H9 (cell line): ENCODE measurements around the gene POP4. TPM values are rescaled to one million over a fixed set of nuclear protein-coding genes. Genes with fewer than 3 reads are reported as not detected.

Experiments used
- DNase-seq: peaks from one replicate; pipeline ENCODE4 v3.0.0-alpha.2; 2017
- H2AFZ ChIP-seq: one replicate; pipeline ENCODE4 v1.6.1; 2013; ENCODE audit warnings: mild to moderate bottlenecking, low read length, control low read depth, moderate library complexity
- H2AK5ac ChIP-seq: 2 replicates; pipeline ENCODE4 v1.6.1; 2013; ENCODE audit warnings: low read length, control low read depth, mixed read lengths; ENCODE audit not compliant: insufficient read length
- H2BK120ac ChIP-seq: one replicate; pipeline ENCODE4 v1.6.1; 2013; ENCODE audit warnings: low read depth, mild to moderate bottlenecking, low read length, control low read depth, inconsistent platforms; ENCODE audit not compliant: poor library complexity, severe bottlenecking
- H2BK12ac ChIP-seq: 2 replicates; pipeline ENCODE4 v1.6.1; 2013; ENCODE audit warnings: low read length, control low read depth, mixed read lengths, low read depth; ENCODE audit not compliant: insufficient read length
- H2BK15ac ChIP-seq: 2 replicates; pipeline ENCODE4 v1.6.1; 2013; ENCODE audit warnings: low read depth, low read length, control low read depth
- H2BK20ac ChIP-seq: one replicate; pipeline ENCODE4 v1.6.1; 2013; ENCODE audit warnings: low read depth, mild to moderate bottlenecking, low read length, control low read depth, inconsistent platforms; ENCODE audit not compliant: poor library complexity, severe bottlenecking
- H2BK5ac ChIP-seq: 2 replicates; pipeline ENCODE4 v1.6.1; 2013; ENCODE audit warnings: low read length, control low read depth, mixed read lengths; ENCODE audit not compliant: insufficient read length
- H3K14ac ChIP-seq: 2 replicates; pipeline ENCODE4 v1.6.1; 2013; ENCODE audit warnings: low read length, control low read depth; ENCODE audit not compliant: insufficient read depth
- H3K18ac ChIP-seq: 2 replicates; pipeline ENCODE4 v1.6.1; 2013; ENCODE audit warnings: low read depth, mild to moderate bottlenecking, mixed read lengths, low read length, control low read depth; ENCODE audit not compliant: insufficient read length
- H3K23ac ChIP-seq: 2 replicates; pipeline ENCODE4 v1.6.1; 2013; ENCODE audit warnings: low read length, control low read depth, mixed read lengths, low read depth; ENCODE audit not compliant: insufficient read length
- H3K23me2 ChIP-seq: 2 replicates; pipeline ENCODE4 v1.6.1; 2013; ENCODE audit warnings: low read depth, mild to moderate bottlenecking, mixed read lengths, low read length, control low read depth; ENCODE audit not compliant: insufficient read length, poor library complexity, severe bottlenecking
- H3K27ac ChIP-seq: 2 replicates; pipeline ENCODE4 v1.5.1; 2013; ENCODE audit warnings: low read length, control low read depth, mixed read lengths, low read depth; ENCODE audit not compliant: insufficient read length
- H3K27me3 ChIP-seq: 2 replicates; pipeline ENCODE4 v1.6.1; 2013; ENCODE audit warnings: low read length, control low read depth, inconsistent platforms; ENCODE audit not compliant: insufficient read depth
- H3K4ac ChIP-seq: 2 replicates; pipeline ENCODE4 v1.6.1; 2013; ENCODE audit warnings: low read depth, mild to moderate bottlenecking, control low read depth, inconsistent platforms, low read length, moderate library complexity
- H3K4me1 ChIP-seq: 2 replicates; pipeline ENCODE4 v1.6.1; 2013; ENCODE audit warnings: low read length, control low read depth, inconsistent platforms; ENCODE audit not compliant: insufficient read depth
- H3K4me2 ChIP-seq: 2 replicates; pipeline ENCODE4 v1.6.1; 2013; ENCODE audit warnings: low read length, control low read depth, mixed read lengths; ENCODE audit not compliant: insufficient read length, insufficient read depth
- H3K56ac ChIP-seq: 2 replicates; pipeline ENCODE4 v1.6.1; 2013; ENCODE audit warnings: low read depth, mild to moderate bottlenecking, mixed read lengths, low read length, control low read depth; ENCODE audit not compliant: insufficient read length
- H3K79me1 ChIP-seq: 2 replicates; pipeline ENCODE4 v1.6.1; 2013; ENCODE audit warnings: low read depth, mild to moderate bottlenecking, moderate library complexity, low read length, control low read depth, inconsistent platforms; ENCODE audit not compliant: insufficient read depth, poor library complexity, severe bottlenecking
- H3K79me2 ChIP-seq: 2 replicates; pipeline ENCODE4 v1.6.1; 2013; ENCODE audit warnings: low read length, control low read depth, inconsistent platforms; ENCODE audit not compliant: insufficient read depth
- H3K9ac ChIP-seq: 2 replicates; pipeline ENCODE4 v1.6.1; 2013; ENCODE audit warnings: low read length, control low read depth, mixed read lengths; ENCODE audit not compliant: insufficient read length; ENCODE audit errors: extremely low read depth
- H3K9me3 ChIP-seq: one replicate; pipeline ENCODE4 v1.6.1; 2013; ENCODE audit warnings: low read depth, low read length, inconsistent platforms; ENCODE audit not compliant: control insufficient read depth
- H3T11ph ChIP-seq: one replicate; pipeline ENCODE4 v1.6.1; 2013; ENCODE audit warnings: mild to moderate bottlenecking, low read length, control low read depth, inconsistent platforms
- H4K20me1 ChIP-seq: one replicate; pipeline ENCODE4 v1.6.1; 2013; ENCODE audit not compliant: control insufficient read depth, insufficient read length, insufficient read depth
- H4K5ac ChIP-seq: 2 replicates; pipeline ENCODE4 v1.6.1; 2013; ENCODE audit warnings: low read depth, mild to moderate bottlenecking, mixed read lengths, low read length, control low read depth; ENCODE audit not compliant: insufficient read length
- H4K8ac ChIP-seq: replicated peaks from 2 replicates; pipeline ENCODE4 v1.6.1; 2013; ENCODE audit warnings: low read length, control low read depth, mixed read lengths, low read depth; ENCODE audit not compliant: insufficient read length
- H4K91ac ChIP-seq: 2 replicates; pipeline ENCODE4 v1.6.1; 2013; ENCODE audit warnings: low read depth, mild to moderate bottlenecking, moderate library complexity, mixed read lengths, low read length, control low read depth; ENCODE audit not compliant: insufficient read length
- H3K27ac Mint-ChIP-seq, 3 experiments: 2 replicates in 2 of 3; 3 replicates in 1 of 3; pipeline ENCODE4 v1.8.0; 2020 to 2021; ENCODE audit warnings: mixed read lengths in 3 of 3, mild to moderate bottlenecking in 1 of 3, moderate library complexity in 1 of 3
- H3K27me3 Mint-ChIP-seq: 2 replicates; pipeline ENCODE4 v1.8.0; 2021; ENCODE audit warnings: low read depth, mild to moderate bottlenecking, moderate library complexity, mixed read lengths
- H3K36me3 Mint-ChIP-seq, 3 experiments: 2 replicates in 2 of 3; 3 replicates in 1 of 3; pipeline ENCODE4 v1.8.0; 2020 to 2021; ENCODE audit warnings: low read depth in 3 of 3, mixed read lengths in 3 of 3; ENCODE audit not compliant: insufficient read depth in 1 of 3
- H3K4me1 Mint-ChIP-seq, 2 experiments: 2 replicates each; pipeline ENCODE4 v1.8.0; 2020; ENCODE audit warnings: mixed read lengths in 2 of 2
- H3K4me3 Mint-ChIP-seq, 2 experiments: 2 replicates in 1 of 2; 3 replicates in 1 of 2; pipeline ENCODE4 v1.8.0; 2020 to 2021; ENCODE audit warnings: mild to moderate bottlenecking in 2 of 2, mixed read lengths in 2 of 2, moderate library complexity in 1 of 2
- H3K9me3 Mint-ChIP-seq, 2 experiments: 2 replicates in 1 of 2; 3 replicates in 1 of 2; pipeline ENCODE4 v1.8.0; 2020; ENCODE audit warnings: mild to moderate bottlenecking in 2 of 2, mixed read lengths in 2 of 2, moderate library complexity in 1 of 2
- WGBS: extraction: QIAGEN DNeasy Blood & Tissue Kit; methylation state at CpG from one replicate; pipeline ENCODE4 v1.1.7; 2013; ENCODE audit warnings: missing lambda C conversion rate, low lambda C conversion rate, mixed read lengths; ENCODE audit not compliant: insufficient read length; ENCODE audit errors: extremely low coverage; 5-methylcytosine and 5-hydroxymethylcytosine counted together
- total RNA-seq: library from RNA; stranded (reverse); gene quantifications from 2 replicates; pipeline ENCODE4 v1.2.1, GENCODE V29; 2021
- TF ChIP-seq, protein P1 (sequence below): fragments of 200-600 bp; sonication (generic); conservative IDR thresholded peaks from 3 replicates; pipeline ENCODE4 v1.8.0; 2021; ENCODE audit warnings: antibody characterized with exemption, mild to moderate bottlenecking

POP4 gene
- total RNA-seq, 1 experiment from 2014 or later = 51.4 TPM

DNA sequence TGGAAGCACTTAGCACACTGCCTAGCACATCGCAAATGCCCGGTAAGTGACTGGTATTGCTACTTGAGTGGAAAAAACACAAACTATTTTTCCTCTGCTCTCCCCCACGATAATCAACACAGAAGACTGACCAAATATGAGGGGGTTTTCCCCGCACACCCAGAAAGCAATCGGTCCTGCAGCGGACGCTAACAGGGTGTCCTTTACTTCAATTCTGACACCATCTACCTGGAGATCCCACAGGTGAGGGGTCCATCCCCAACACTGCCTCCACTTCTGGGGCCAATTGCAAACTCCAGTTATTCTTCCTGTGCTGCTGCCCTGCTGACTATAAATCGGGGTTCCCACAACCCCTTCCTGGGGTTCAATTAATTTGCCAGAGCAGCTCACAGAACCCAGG, 33.0 kb downstream of the POP4 start:
- Mint-ChIP-seq H3K4me3 (no peak overlapping the region), H3K27ac (no peak overlapping the region; a peak in 2 of 7 replicates)
- no peak overlapping the region for H3K4ac ChIP-seq

More for the DNA sequence above, 33.0 kb downstream of the POP4 start:
- H3T11ph ChIP-seq = no peak overlapping the region
- H3K27me3 Mint-ChIP-seq = peaks cover 4% of the 10 kb centered on the region
- no peak overlapping the region for H4K5ac ChIP-seq
- no peaks in the 10 kb centered on the region for H3K36me3 Mint-ChIP-seq
- H3K79me1 ChIP-seq = no peaks in the 10 kb centered on the region
- H2BK120ac ChIP-seq = no peak overlapping the region
- no peak overlapping the region for H3K18ac ChIP-seq
- H3K56ac ChIP-seq = no peak overlapping the region
- H3K4me1 ChIP-seq = no peaks in the 10 kb centered on the region
- H4K91ac ChIP-seq = no peak overlapping the region
- no peak for DNase-seq
- no peak overlapping the region for H3K4me2 ChIP-seq
- no peak overlapping the region for H2AFZ ChIP-seq
- no peaks in the 10 kb centered on the region for H4K20me1 ChIP-seq
- H3K9me3 ChIP-seq = no peaks in the 10 kb centered on the region
- no peak overlapping the region for H3K27ac ChIP-seq
- WGBS = no CpG with 5 or more reads among the region's 8 CpGs
- H3K23me2 ChIP-seq = no peaks in the 10 kb centered on the region
- H3K4me1 Mint-ChIP-seq = peaks cover 0 to 3% of the 10 kb centered on the region in 2 experiments; a peak in 1 of 4 replicates
- no peak overlapping the region for H2BK12ac ChIP-seq
- H2BK15ac ChIP-seq = no peak overlapping the region
- no peak overlapping the region for H2AK5ac ChIP-seq
- no peak overlapping the region for H3K14ac ChIP-seq
- H3K23ac ChIP-seq = no peak overlapping the region
- H3K9ac ChIP-seq = no peak overlapping the region
- no peaks in the 10 kb centered on the region; a peak in 2 of 5 replicates for H3K9me3 Mint-ChIP-seq
- TF ChIP-seq, protein P1, sequence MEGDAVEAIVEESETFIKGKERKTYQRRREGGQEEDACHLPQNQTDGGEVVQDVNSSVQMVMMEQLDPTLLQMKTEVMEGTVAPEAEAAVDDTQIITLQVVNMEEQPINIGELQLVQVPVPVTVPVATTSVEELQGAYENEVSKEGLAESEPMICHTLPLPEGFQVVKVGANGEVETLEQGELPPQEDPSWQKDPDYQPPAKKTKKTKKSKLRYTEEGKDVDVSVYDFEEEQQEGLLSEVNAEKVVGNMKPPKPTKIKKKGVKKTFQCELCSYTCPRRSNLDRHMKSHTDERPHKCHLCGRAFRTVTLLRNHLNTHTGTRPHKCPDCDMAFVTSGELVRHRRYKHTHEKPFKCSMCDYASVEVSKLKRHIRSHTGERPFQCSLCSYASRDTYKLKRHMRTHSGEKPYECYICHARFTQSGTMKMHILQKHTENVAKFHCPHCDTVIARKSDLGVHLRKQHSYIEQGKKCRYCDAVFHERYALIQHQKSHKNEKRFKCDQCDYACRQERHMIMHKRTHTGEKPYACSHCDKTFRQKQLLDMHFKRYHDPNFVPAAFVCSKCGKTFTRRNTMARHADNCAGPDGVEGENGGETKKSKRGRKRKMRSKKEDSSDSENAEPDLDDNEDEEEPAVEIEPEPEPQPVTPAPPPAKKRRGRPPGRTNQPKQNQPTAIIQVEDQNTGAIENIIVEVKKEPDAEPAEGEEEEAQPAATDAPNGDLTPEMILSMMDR = no peak
- no peaks in the 10 kb centered on the region for H3K79me2 ChIP-seq
- no peak overlapping the region for H2BK5ac ChIP-seq
- H2BK20ac ChIP-seq = no peak overlapping the region
- H4K8ac ChIP-seq = no peak overlapping the region
- no peaks in the 10 kb centered on the region for H3K27me3 ChIP-seq
